GM12878 (cell line): ENCODE results near the gene BRWD1. TPM values are rescaled to one million over a fixed set of nuclear protein-coding genes. Genes with fewer than 3 reads are reported as not detected.

ENCODE experiments used
- ATAC-seq: fragments of 200-7000 bp; cut with Tn5 transposase; 3 replicates; pipeline ENCODE4 v1.9.1; 2020; ENCODE audit warnings: mild to moderate bottlenecking, moderate library complexity
- BruUV-seq: library from RNA; stranded (reverse); fragments of 400-500 nt; replicated peaks from 2 replicates; lab custom pipeline; 2021; lab: Mats Ljungman, UMichigan
- CTCF ChIA-PET: fragments of 300-600 bp; sonication (Branson Sonifier 250); formaldehyde crosslinking; extraction: SDS; loops from one replicate; lab custom pipeline; 2021; ENCODE audit warnings: inconsistent platforms; lab: Yijun Ruan, JAX
- POLR2A ChIA-PET: fragments of 350-600 bp; formaldehyde crosslinking; extraction: SDS; loops from one replicate; lab custom pipeline; 2021; ENCODE audit warnings: inconsistent platforms; lab: Charles Lee
- RAD21 ChIA-PET: fragments of 300-600 bp; sonication (Branson Sonifier 250); formaldehyde crosslinking; loops from one replicate; lab custom pipeline; 2023; ENCODE audit warnings: antibody characterized with exemption; ENCODE audit not compliant: unreplicated experiment; lab: Charles Lee
- SMC1A ChIA-PET: fragments of 300-600 bp; sonication (Branson Sonifier 250); formaldehyde crosslinking; loops from one replicate; lab custom pipeline; 2023; ENCODE audit not compliant: unreplicated experiment, uncharacterized antibody; lab: Charles Lee
- DNase-seq: peaks from one replicate; pipeline ENCODE4 v3.0.0-alpha.2; 2011; ENCODE audit warnings: low read depth, low spot score
- FAIRE-seq: peaks from 3 replicates; lab custom pipeline; 2011; peaks lifted over from hg19 to GRCh38; lab: Jason Lieb, UNC
- H2AFZ ChIP-seq: 2 replicates; pipeline ENCODE4 v1.6.0; 2011; ENCODE audit warnings: low read depth, low read length, control low read depth; ENCODE audit not compliant: control insufficient read depth
- H3K27ac ChIP-seq: 2 replicates; pipeline ENCODE4 v1.5.1; 2011; ENCODE audit warnings: control low read depth; ENCODE audit not compliant: control insufficient read depth, insufficient read depth
- H3K27me3 ChIP-seq, 2 experiments: replicated peaks in 1 of 2; 2 replicates each; pipeline versions ENCODE4 v1.6.0 to v1.6.1; 2011; ENCODE audit warnings: low read length in 1 of 2; ENCODE audit not compliant: control insufficient read depth in 2 of 2, insufficient read depth in 2 of 2
- H3K36me3 ChIP-seq, 2 experiments: 2 replicates each; pipeline ENCODE4 v1.5.1; 2011; ENCODE audit warnings: low read length in 1 of 2; ENCODE audit not compliant: control insufficient read depth in 2 of 2, insufficient read depth in 2 of 2
- H3K4me1 ChIP-seq: 2 replicates; pipeline ENCODE4 v1.6.1; 2011; ENCODE audit warnings: mild to moderate bottlenecking, low read length, moderate library complexity, mixed read lengths; ENCODE audit not compliant: control insufficient read depth, insufficient read depth
- H3K4me2 ChIP-seq: 2 replicates; pipeline ENCODE4 v1.6.0; 2011; ENCODE audit warnings: control low read depth; ENCODE audit not compliant: control insufficient read depth, insufficient read depth
- H3K4me3 ChIP-seq: fragments of 200-600 bp; sonication (generic); 2 replicates; pipeline ENCODE4 v1.5.1; 2016
- H3K79me2 ChIP-seq: 2 replicates; pipeline ENCODE4 v1.6.0; 2011; ENCODE audit warnings: low read length; ENCODE audit not compliant: control insufficient read depth, insufficient read depth
- H3K9ac ChIP-seq: 2 replicates; pipeline ENCODE4 v1.8.0; 2011; ENCODE audit warnings: low read length, control low read depth, mixed read lengths; ENCODE audit not compliant: control insufficient read depth, insufficient read depth
- H3K9me3 ChIP-seq: replicated peaks from 3 replicates; pipeline ENCODE4 v1.5.1; 2011; ENCODE audit warnings: mild to moderate bottlenecking, low read length; ENCODE audit not compliant: control insufficient read depth, insufficient read depth
- H4K20me1 ChIP-seq: 2 replicates; pipeline ENCODE4 v1.6.0; 2011; ENCODE audit not compliant: control insufficient read depth, insufficient read depth
- BCL11A ChIP-seq: IDR thresholded peaks from 2 replicates; pipeline ENCODE4 v1.6.1; 2011; ENCODE audit warnings: low read depth, low read length
- BHLHE40 ChIP-seq, 2 experiments: fragments of 450-650 bp in 1 of 2; IDR thresholded peaks; 2 replicates each; pipeline ENCODE4 v1.6.1; 2011 to 2017; ENCODE audit warnings: low read depth in 2 of 2, borderline replicate concordance in 1 of 2, improper control_type of control experiment in 1 of 2, low read length in 1 of 2, mild to moderate bottlenecking in 1 of 2
- IKZF2 ChIP-seq, 2 experiments: fragments of 450-650 bp; IDR thresholded peaks; 2 replicates each; pipeline ENCODE4 v1.6.1; 2017; ENCODE audit warnings: mild to moderate bottlenecking in 2 of 2, moderate library complexity in 2 of 2
- IRF4 ChIP-seq: IDR thresholded peaks from 2 replicates; pipeline ENCODE4 v1.6.1; 2011; ENCODE audit warnings: low read depth, low read length
- KAT2A ChIP-seq: conservative IDR thresholded peaks from 2 replicates; pipeline ENCODE4 v1.6.1; 2011; ENCODE audit warnings: low read depth, low read length; ENCODE audit not compliant: control insufficient read depth
- KLF5 ChIP-seq: fragments of 450-650 bp; IDR thresholded peaks from 2 replicates; pipeline ENCODE4 v1.6.1; 2014; ENCODE audit warnings: mild to moderate bottlenecking; ENCODE audit not compliant: partially characterized antibody
- MTA3 ChIP-seq: IDR thresholded peaks from 2 replicates; pipeline ENCODE4 v1.6.1; 2012; ENCODE audit warnings: low read length, inconsistent platforms, borderline replicate concordance
- NFYA ChIP-seq: IDR thresholded peaks from 2 replicates; pipeline ENCODE4 v1.6.1; 2011; ENCODE audit warnings: low read depth, mild to moderate bottlenecking, low read length, improper control_type of control experiment, borderline replicate concordance
- NR2C2 ChIP-seq: IDR thresholded peaks from 2 replicates; pipeline ENCODE4 v1.6.1; 2011; ENCODE audit warnings: borderline replicate concordance, low read depth; ENCODE audit not compliant: control insufficient read depth, insufficient read length
- SMAD1 ChIP-seq: fragments of 450-650 bp; IDR thresholded peaks from 2 replicates; pipeline ENCODE4 v1.6.1; 2018; ENCODE audit warnings: mild to moderate bottlenecking, low read depth; ENCODE audit not compliant: partially characterized antibody
- SMAD5 ChIP-seq: IDR thresholded peaks from 2 replicates; pipeline ENCODE4 v1.6.1; 2016; ENCODE audit warnings: antibody characterized with exemption, low read depth
- SUPT20H ChIP-seq: IDR thresholded peaks from 2 replicates; pipeline ENCODE4 v1.6.1; 2011; ENCODE audit warnings: low read depth, mild to moderate bottlenecking, low read length, moderate library complexity, borderline replicate concordance; ENCODE audit not compliant: control insufficient read depth
- TBL1XR1 ChIP-seq: IDR thresholded peaks from 2 replicates; pipeline ENCODE4 v1.6.1; 2012; ENCODE audit warnings: low read depth, low read length, improper control_type of control experiment
- TCF12 ChIP-seq: IDR thresholded peaks from 2 replicates; pipeline ENCODE4 v1.6.1; 2011; ENCODE audit warnings: low read depth, mild to moderate bottlenecking, low read length
- ZSCAN29 ChIP-seq: fragments of 450-650 bp; IDR thresholded peaks from 2 replicates; pipeline ENCODE4 v1.6.1; 2017; ENCODE audit warnings: mild to moderate bottlenecking, moderate library complexity
- WGBS: methylation state at CpG from one replicate; pipeline ENCODE4 v1.1.6; 2016; ENCODE audit warnings: low lambda C conversion rate; ENCODE audit not compliant: insufficient replicate concordance, insufficient coverage; ENCODE audit errors: missing lambda C conversion rate; 5-methylcytosine and 5-hydroxymethylcytosine counted together
- in situ Hi-C: fragments of 300-500 bp; cut with MboI; formaldehyde crosslinking; loops from 9 replicates; pipeline ENCODE4 v1.14.3; 2018; ENCODE audit warnings: mixed read lengths
- intact Hi-C: fragments of 100-400 bp; cut with micrococcal nuclease; formaldehyde crosslinking; loops from one replicate; pipeline ENCODE4 v1.14.2; 2022; ENCODE audit not compliant: unreplicated experiment
- polyA plus RNA-seq, 11 experiments: library from polyadenylated mRNA; depleted of rRNA in 4 of 11; unstranded in 6 of 11; stranded (reverse) in 5 of 11; fragments of >200 nt; fragmentation: Nextera tagmentation in 4 of 11; fragmentation: Illumina TruSeq in 1 of 11; extraction: Ambion mirVana in 4 of 11; extraction: Trizol in 1 of 11; gene quantifications; 1 replicate in 1 of 11; 2 replicates in 10 of 11; pipeline versions ENCODE4 v1.2.1 to v1.2.3, GENCODE V29; 2011 to 2016; ENCODE audit warnings: inconsistent platforms in 2 of 11, missing spikeins in 2 of 11, low read depth in 1 of 11
- total RNA-seq, 4 experiments: library from RNA; depleted of rRNA in 3 of 4; stranded (reverse); fragments of >200 nt in 3 of 4; fragmentation: Illumina TruSeq in 1 of 4; extraction: Trizol in 1 of 4; gene quantifications; 2 replicates each; pipeline versions ENCODE4 v1.2.1 to v1.2.3, GENCODE V29; 2013 to 2021

The BRWD1 gene
- total and polyA plus RNA-seq, 10 of the 15 experiments (the other 5 are each of a cell fraction or from before 2014, with no cell fraction given), result 3.1 to 19.0 (median 13.5) TPM

- in situ Hi-C loops (no loop called here), intact Hi-C loops (no loop called here)
- Histone ChIP-seq H3K36me3 (peaks cover 0 to 12% of the 10 kb centered on the region in 2 experiments; a peak in 1 of 4 replicates), H3K4me1 (peaks cover 19% of the 10 kb centered on the region), H3K79me2 (no peaks in the 10 kb centered on the region), H2AFZ (no peak overlapping the region), H3K9ac (no peak overlapping the region), H3K4me3 (no peak overlapping the region), H3K27me3 (no peaks in the 10 kb centered on the region), H3K9me3 (no peaks in the 10 kb centered on the region), H3K27ac (no peak overlapping the region), H4K20me1 (no peaks in the 10 kb centered on the region), H3K4me2 (no peak overlapping the region)
- ChIA-PET CTCF (no interaction called here), POLR2A (no interaction called here), RAD21 (no interaction called here), SMC1A (no interaction called here)
- TF ChIP-seq ZSCAN29, result no peak
- no peak for TF ChIP-seq IKZF2 (IDR thresholded peaks at IDR 0.05)
- TF ChIP-seq MTA3, result no peak
- no peak for TF ChIP-seq NFYA
- no peak for TF ChIP-seq SUPT20H
- TF ChIP-seq KAT2A, result no peak
- TF ChIP-seq BCL11A, result no peak
- TF ChIP-seq IRF4, result no peak
- no peak for TF ChIP-seq NR2C2
- TF ChIP-seq KLF5, result no peak
- TF ChIP-seq TCF12, result no peak
- TF ChIP-seq BHLHE40 (IDR thresholded peaks at IDR 0.05; ENCODE audit: borderline replicate concordance in 1 of 2, low read depth in 2 of 2, low read length in 1 of 2), result no peak
- no peak for TF ChIP-seq SMAD5
- TF ChIP-seq SMAD1, result no peak
- TF ChIP-seq TBL1XR1, result no peak
- DNase-seq (no peak), ATAC-seq (no peak), FAIRE-seq (no peak)
- BruUV-seq, result no TSS peak
- 91% methylated on average over 1 of the region's 1 CpG for WGBS
Measured at GRCh38 chr21:39193380-39193779, 120.1 kb downstream of the BRWD1 start.
